Mesendoderm (in vitro differentiated cells): ENCODE data around the gene RNF220. TPM values are rescaled to one million over a fixed set of nuclear protein-coding genes. Genes with fewer than 3 reads are reported as not detected.
"Not testable (repeated sequence)": the region's sequence is repeated elsewhere in the genome, so short reads cannot be mapped to it uniquely, and the experiment has no call there.

Source experiments
- DNase-seq: peaks from one replicate; pipeline ENCODE4 v3.0.0; 2013
- H2AK5ac ChIP-seq: 2 replicates; pipeline ENCODE4 v1.6.1; 2013; ENCODE audit warnings: low read length, inconsistent platforms
- H2BK120ac ChIP-seq: 2 replicates; pipeline ENCODE4 v1.6.1; 2013; ENCODE audit warnings: low read depth, mild to moderate bottlenecking, low read length, moderate library complexity, mixed read lengths
- H2BK15ac ChIP-seq: replicated peaks from 2 replicates; pipeline ENCODE4 v1.6.1; 2013; ENCODE audit warnings: low read depth, mild to moderate bottlenecking, moderate library complexity
- H2BK5ac ChIP-seq: 2 replicates; pipeline ENCODE4 v1.6.1; 2013; ENCODE audit warnings: low read length, inconsistent platforms
- H3K18ac ChIP-seq: 2 replicates; pipeline ENCODE4 v1.6.1; 2013; ENCODE audit warnings: mild to moderate bottlenecking, low read length, mixed read lengths
- H3K23ac ChIP-seq: one replicate; pipeline ENCODE4 v1.6.1; 2013; ENCODE audit warnings: low read length
- H3K27ac ChIP-seq: 2 replicates; pipeline ENCODE4 v1.5.1; 2013; ENCODE audit warnings: low read depth, mild to moderate bottlenecking, inconsistent platforms, low read length, moderate library complexity
- H3K27me3 ChIP-seq: 2 replicates; pipeline ENCODE4 v1.6.1; 2013; ENCODE audit warnings: low read length, control low read depth, mild to moderate bottlenecking, inconsistent platforms; ENCODE audit not compliant: insufficient read depth, poor library complexity
- H3K36me3 ChIP-seq: 2 replicates; pipeline ENCODE4 v1.6.1; 2013; ENCODE audit warnings: low read length, inconsistent platforms; ENCODE audit not compliant: control insufficient read depth, insufficient read depth
- H3K4ac ChIP-seq: one replicate; pipeline ENCODE4 v1.6.1; 2013; ENCODE audit warnings: low read depth, mild to moderate bottlenecking, low read length, moderate library complexity
- H3K4me1 ChIP-seq: 2 replicates; pipeline ENCODE4 v1.6.1; 2013; ENCODE audit warnings: low read depth, low read length, inconsistent platforms; ENCODE audit not compliant: control insufficient read depth
- H3K4me2 ChIP-seq: 2 replicates; pipeline ENCODE4 v1.6.1; 2013; ENCODE audit warnings: low read length
- H3K4me3 ChIP-seq: 2 replicates; pipeline ENCODE4 v1.5.1; 2013; ENCODE audit warnings: mild to moderate bottlenecking, low read length
- H3K56ac ChIP-seq: one replicate; pipeline ENCODE4 v1.6.1; 2013; ENCODE audit warnings: low read length
- H3K79me1 ChIP-seq: 2 replicates; pipeline ENCODE4 v1.6.1; 2013; ENCODE audit warnings: low read length, inconsistent platforms
- H3K79me2 ChIP-seq: 2 replicates; pipeline ENCODE4 v1.6.1; 2013; ENCODE audit warnings: mild to moderate bottlenecking, low read length; ENCODE audit not compliant: control insufficient read depth, insufficient read depth
- H3K9ac ChIP-seq: 2 replicates; pipeline ENCODE4 v1.6.1; 2013; ENCODE audit warnings: low read length, inconsistent platforms
- H4K5ac ChIP-seq: one replicate; pipeline ENCODE4 v1.6.1; 2013; ENCODE audit warnings: low read length
- H4K8ac ChIP-seq: one replicate; pipeline ENCODE4 v1.6.1; 2013; ENCODE audit warnings: low read depth, mild to moderate bottlenecking, control low read depth, low read length, moderate library complexity
- WGBS: extraction: QIAGEN DNeasy Blood & Tissue Kit; methylation state at CpG from one replicate; pipeline ENCODE4 v1.1.7; 2013; ENCODE audit warnings: low lambda C conversion rate, missing lambda C conversion rate; ENCODE audit not compliant: insufficient coverage; ENCODE audit errors: extremely low coverage; 5-methylcytosine and 5-hydroxymethylcytosine counted together
- small RNA-seq: library from polyadenylated mRNA; stranded (forward); fragments of <200 nt; extraction: miRNeasy Mini kit (QIAGEN cat#:217004); gene quantifications from one replicate; pipeline ENCODE3, GENCODE V24; 2013; ENCODE audit not compliant: insufficient read depth

Gene RNF220

GRCh38 chr1:44699375-44699774 lies 294.3 kb downstream of the RNF220 start:
- not testable (repeated sequence) for H3K56ac ChIP-seq, DNase-seq, H3K36me3 ChIP-seq, H3K79me1 ChIP-seq, H3K79me2 ChIP-seq, H4K8ac ChIP-seq, H2BK15ac ChIP-seq, H2BK120ac ChIP-seq, H3K18ac ChIP-seq, H3K27me3 ChIP-seq, H2BK5ac ChIP-seq, H3K9ac ChIP-seq, H3K4me1 ChIP-seq, H3K27ac ChIP-seq, H3K4ac ChIP-seq, H3K23ac ChIP-seq, H4K5ac ChIP-seq, H2AK5ac ChIP-seq, H3K4me3 ChIP-seq, H3K4me2 ChIP-seq
- WGBS = no CpG with 5 or more reads among the region's 9 CpGs

DNA sequence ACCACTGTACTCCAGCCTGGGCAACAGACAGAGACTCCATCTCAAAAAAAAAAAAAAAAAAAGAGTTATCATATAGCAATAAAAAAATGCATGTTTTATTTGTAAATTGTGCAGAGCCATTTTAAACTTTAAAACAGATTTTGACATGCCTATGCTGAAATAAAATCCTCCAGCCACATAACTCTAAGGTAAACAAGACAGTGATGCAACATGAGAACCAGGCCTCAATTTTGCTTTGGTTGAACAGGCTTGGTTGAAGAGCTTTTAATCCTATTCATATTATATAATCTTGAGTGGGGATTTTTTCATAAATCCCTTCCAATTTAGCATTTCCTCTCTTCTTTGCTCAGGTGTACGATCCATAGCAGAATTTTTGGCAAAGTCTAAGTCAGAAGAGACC lies 295.5 kb downstream of the RNF220 start:
- Histone ChIP-seq H4K8ac (no peak overlapping the region), H3K18ac (no peak overlapping the region), H3K9ac (no peak overlapping the region), H3K79me1 (no peaks in the 10 kb centered on the region), H3K23ac (no peak overlapping the region), H2BK120ac (no peak overlapping the region), H3K79me2 (no peaks in the 10 kb centered on the region), H3K36me3 (no peaks in the 10 kb centered on the region), H3K27ac (no peak overlapping the region), H2BK15ac (no peak overlapping the region), H3K4me2 (no peak overlapping the region), H2AK5ac (no peak overlapping the region), H3K56ac (no peak overlapping the region), H3K4ac (no peak overlapping the region), H3K4me3 (no peak overlapping the region), H3K4me1 (no peaks in the 10 kb centered on the region), H3K27me3 (no peaks in the 10 kb centered on the region), H4K5ac (no peak overlapping the region), H2BK5ac (no peak overlapping the region)
- no peak for DNase-seq
- WGBS = no CpG with 5 or more reads among the region's 1 CpG

DNA sequence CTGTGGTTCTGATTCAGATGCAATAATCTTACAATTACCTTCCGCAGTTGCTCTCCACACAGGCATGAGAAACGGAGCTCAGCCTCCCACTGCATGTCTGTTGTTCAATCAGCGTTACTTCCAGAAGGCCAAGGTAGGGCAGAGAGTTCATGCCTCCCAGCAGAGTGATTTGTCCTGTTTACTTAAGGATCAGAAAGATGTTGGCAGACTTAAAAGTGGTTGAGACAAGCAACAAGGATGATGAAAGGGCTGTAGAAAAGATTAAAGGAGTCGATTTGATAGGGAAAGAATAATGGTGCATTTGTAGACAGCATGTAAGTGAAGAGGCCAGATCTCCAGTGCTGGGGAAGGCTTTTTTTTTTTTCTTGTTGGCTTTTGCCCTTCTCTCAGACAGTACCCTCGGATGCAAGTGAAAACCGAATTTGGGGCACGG lies 296.1 kb downstream of the RNF220 start:
- Histone ChIP-seq H3K79me1 (no peaks in the 10 kb centered on the region), H2BK120ac (no peak overlapping the region), H3K9ac (no peak overlapping the region), H3K56ac (no peak overlapping the region), H3K18ac (no peak overlapping the region), H4K8ac (no peak overlapping the region), H3K27ac (no peak overlapping the region), H2BK15ac (no peak overlapping the region), H2AK5ac (no peak overlapping the region), H3K4me3 (no peak overlapping the region), H3K23ac (no peak overlapping the region), H3K4ac (no peak overlapping the region), H3K4me1 (no peaks in the 10 kb centered on the region), H2BK5ac (no peak overlapping the region), H3K79me2 (no peaks in the 10 kb centered on the region), H3K27me3 (no peaks in the 10 kb centered on the region), H4K5ac (no peak overlapping the region), H3K4me2 (no peak overlapping the region), H3K36me3 (no peaks in the 10 kb centered on the region)
- 100% methylated on average over 1 of the region's 7 CpGs for WGBS
- DNase-seq = no peak

Small RNA genes lying within 50 kb of the gene (small RNA-seq; reads per million reads assigned to genes)
- gene MIR5584 (0.90 reads per million), gene RNU6-369P (not detected)
